GM12878 (cell line): Measurements from ENCODE around the gene BTBD1. TPM values are rescaled to one million over a fixed set of nuclear protein-coding genes. Genes with fewer than 3 reads are reported as not detected.

Experiments
- ATAC-seq: fragments of 200-7000 bp; cut with Tn5 transposase; 3 replicates; pipeline ENCODE4 v1.9.1; 2020; ENCODE audit warnings: mild to moderate bottlenecking, moderate library complexity
- BruUV-seq: library from RNA; stranded (reverse); fragments of 400-500 nt; replicated peaks from 2 replicates; lab custom pipeline; 2021; lab: Mats Ljungman, UMichigan
- CTCF ChIA-PET: fragments of 300-600 bp; sonication (Branson Sonifier 250); formaldehyde crosslinking; extraction: SDS; loops from one replicate; lab custom pipeline; 2021; ENCODE audit warnings: inconsistent platforms; lab: Yijun Ruan, JAX
- POLR2A ChIA-PET: fragments of 350-600 bp; formaldehyde crosslinking; extraction: SDS; loops from one replicate; lab custom pipeline; 2021; ENCODE audit warnings: inconsistent platforms; lab: Charles Lee
- RAD21 ChIA-PET: fragments of 300-600 bp; sonication (Branson Sonifier 250); formaldehyde crosslinking; loops from one replicate; lab custom pipeline; 2023; ENCODE audit warnings: antibody characterized with exemption; ENCODE audit not compliant: unreplicated experiment; lab: Charles Lee
- SMC1A ChIA-PET: fragments of 300-600 bp; sonication (Branson Sonifier 250); formaldehyde crosslinking; loops from one replicate; lab custom pipeline; 2023; ENCODE audit not compliant: unreplicated experiment, uncharacterized antibody; lab: Charles Lee
- DNase-seq: peaks from one replicate; pipeline ENCODE4 v3.0.0-alpha.2; 2011; ENCODE audit warnings: low read depth, low spot score
- FAIRE-seq: peaks from 3 replicates; lab custom pipeline; 2011; peaks lifted over from hg19 to GRCh38; lab: Jason Lieb, UNC
- H2AFZ ChIP-seq: 2 replicates; pipeline ENCODE4 v1.6.0; 2011; ENCODE audit warnings: low read depth, low read length, control low read depth; ENCODE audit not compliant: control insufficient read depth
- H3K27ac ChIP-seq: 2 replicates; pipeline ENCODE4 v1.5.1; 2011; ENCODE audit warnings: control low read depth; ENCODE audit not compliant: control insufficient read depth, insufficient read depth
- H3K27me3 ChIP-seq, 2 experiments: replicated peaks in 1 of 2; 2 replicates each; pipeline versions ENCODE4 v1.6.0 to v1.6.1; 2011; ENCODE audit warnings: low read length in 1 of 2; ENCODE audit not compliant: control insufficient read depth in 2 of 2, insufficient read depth in 2 of 2
- H3K36me3 ChIP-seq, 2 experiments: 2 replicates each; pipeline ENCODE4 v1.5.1; 2011; ENCODE audit warnings: low read length in 1 of 2; ENCODE audit not compliant: control insufficient read depth in 2 of 2, insufficient read depth in 2 of 2
- H3K4me1 ChIP-seq: 2 replicates; pipeline ENCODE4 v1.6.1; 2011; ENCODE audit warnings: mild to moderate bottlenecking, low read length, moderate library complexity, mixed read lengths; ENCODE audit not compliant: control insufficient read depth, insufficient read depth
- H3K4me2 ChIP-seq: 2 replicates; pipeline ENCODE4 v1.6.0; 2011; ENCODE audit warnings: control low read depth; ENCODE audit not compliant: control insufficient read depth, insufficient read depth
- H3K4me3 ChIP-seq: fragments of 200-600 bp; sonication (generic); 2 replicates; pipeline ENCODE4 v1.5.1; 2016
- H3K79me2 ChIP-seq: 2 replicates; pipeline ENCODE4 v1.6.0; 2011; ENCODE audit warnings: low read length; ENCODE audit not compliant: control insufficient read depth, insufficient read depth
- H3K9ac ChIP-seq: 2 replicates; pipeline ENCODE4 v1.8.0; 2011; ENCODE audit warnings: low read length, control low read depth, mixed read lengths; ENCODE audit not compliant: control insufficient read depth, insufficient read depth
- H3K9me3 ChIP-seq: replicated peaks from 3 replicates; pipeline ENCODE4 v1.5.1; 2011; ENCODE audit warnings: mild to moderate bottlenecking, low read length; ENCODE audit not compliant: control insufficient read depth, insufficient read depth
- H4K20me1 ChIP-seq: 2 replicates; pipeline ENCODE4 v1.6.0; 2011; ENCODE audit not compliant: control insufficient read depth, insufficient read depth
- CBFB ChIP-seq: IDR thresholded peaks from 2 replicates; pipeline ENCODE4 v1.6.1; 2016; ENCODE audit warnings: antibody characterized with exemption, low read depth
- CHD2 ChIP-seq: IDR thresholded peaks from 2 replicates; pipeline ENCODE4 v1.6.1; 2011; ENCODE audit warnings: low read depth, low read length, improper control_type of control experiment, borderline replicate concordance
- CHD4 ChIP-seq: fragments of 200-600 bp; sonication (generic); IDR thresholded peaks from 2 replicates; pipeline ENCODE4 v1.6.1; 2016; ENCODE audit warnings: mild to moderate bottlenecking
- IRF4 ChIP-seq: IDR thresholded peaks from 2 replicates; pipeline ENCODE4 v1.6.1; 2011; ENCODE audit warnings: low read depth, low read length
- MTA3 ChIP-seq: IDR thresholded peaks from 2 replicates; pipeline ENCODE4 v1.6.1; 2012; ENCODE audit warnings: low read length, inconsistent platforms, borderline replicate concordance
- MXI1 ChIP-seq: fragments of 150-350 bp; IDR thresholded peaks from 2 replicates; pipeline ENCODE4 v1.6.1; 2011; ENCODE audit warnings: low read depth, mild to moderate bottlenecking, inconsistent platforms, low read length, improper control_type of control experiment
- NRF1 ChIP-seq: conservative IDR thresholded peaks from 2 replicates; pipeline ENCODE4 v1.6.1; 2011; ENCODE audit warnings: mild to moderate bottlenecking, low read depth, low read length, improper control_type of control experiment
- POLR2AphosphoS5 ChIP-seq: IDR thresholded peaks from 2 replicates; pipeline ENCODE4 v1.6.1; 2011; ENCODE audit warnings: mild to moderate bottlenecking, low read length, inconsistent platforms
- POU2F2 ChIP-seq: IDR thresholded peaks from 3 replicates; pipeline ENCODE4 v1.6.1; 2011; ENCODE audit warnings: low read depth, mild to moderate bottlenecking, low read length, borderline replicate concordance
- RAD21 ChIP-seq: IDR thresholded peaks from 2 replicates; pipeline ENCODE4 v1.6.1; 2011; ENCODE audit warnings: mild to moderate bottlenecking, low read depth, low read length, moderate library complexity; ENCODE audit not compliant: insufficient read depth
- RAD51 ChIP-seq: fragments of 450-650 bp; IDR thresholded peaks from 2 replicates; pipeline ENCODE4 v1.6.1; 2016; ENCODE audit warnings: moderate library complexity, mild to moderate bottlenecking, inconsistent platforms
- RBBP5 ChIP-seq: fragments of 200-600 bp; sonication (generic); conservative IDR thresholded peaks from 2 replicates; pipeline ENCODE4 v1.6.1; 2016
- SMC3 ChIP-seq: IDR thresholded peaks from 2 replicates; pipeline ENCODE4 v1.6.1; 2011; ENCODE audit warnings: low read length, improper control_type of control experiment, borderline replicate concordance
- SPI1 ChIP-seq: IDR thresholded peaks from 2 replicates; pipeline ENCODE4 v1.6.1; 2011; ENCODE audit warnings: low read depth, mild to moderate bottlenecking, low read length, moderate library complexity, borderline replicate concordance; ENCODE audit not compliant: insufficient read depth
- SRF ChIP-seq, 2 experiments: IDR thresholded peaks; 2 replicates each; pipeline ENCODE4 v1.6.1; 2011; ENCODE audit warnings: low read depth in 2 of 2, low read length in 2 of 2, mild to moderate bottlenecking in 1 of 2, moderate library complexity in 1 of 2
- ZNF384 ChIP-seq: IDR thresholded peaks from 2 replicates; pipeline ENCODE4 v1.6.1; 2012; ENCODE audit warnings: low read depth, mild to moderate bottlenecking, low read length, improper control_type of control experiment, borderline replicate concordance
- ZNF592 ChIP-seq: fragments of 450-650 bp; IDR thresholded peaks from 2 replicates; pipeline ENCODE4 v1.6.1; 2017; ENCODE audit warnings: mild to moderate bottlenecking, moderate library complexity
- ZNF622 ChIP-seq: fragments of 450-650 bp; IDR thresholded peaks from 2 replicates; pipeline ENCODE4 v1.6.1; 2017; ENCODE audit warnings: mild to moderate bottlenecking, inconsistent platforms
- WGBS: methylation state at CpG from one replicate; pipeline ENCODE4 v1.1.6; 2016; ENCODE audit warnings: low lambda C conversion rate; ENCODE audit not compliant: insufficient replicate concordance, insufficient coverage; ENCODE audit errors: missing lambda C conversion rate; 5-methylcytosine and 5-hydroxymethylcytosine counted together
- in situ Hi-C: fragments of 300-500 bp; cut with MboI; formaldehyde crosslinking; loops from 9 replicates; pipeline ENCODE4 v1.14.3; 2018; ENCODE audit warnings: mixed read lengths
- intact Hi-C: fragments of 100-400 bp; cut with micrococcal nuclease; formaldehyde crosslinking; loops from one replicate; pipeline ENCODE4 v1.14.2; 2022; ENCODE audit not compliant: unreplicated experiment
- polyA plus RNA-seq, 11 experiments: library from polyadenylated mRNA; depleted of rRNA in 4 of 11; unstranded in 6 of 11; stranded (reverse) in 5 of 11; fragments of >200 nt; fragmentation: Nextera tagmentation in 4 of 11; fragmentation: Illumina TruSeq in 1 of 11; extraction: Ambion mirVana in 4 of 11; extraction: Trizol in 1 of 11; gene quantifications; 1 replicate in 1 of 11; 2 replicates in 10 of 11; pipeline versions ENCODE4 v1.2.1 to v1.2.3, GENCODE V29; 2011 to 2016; ENCODE audit warnings: inconsistent platforms in 2 of 11, missing spikeins in 2 of 11, low read depth in 1 of 11
- total RNA-seq, 4 experiments: library from RNA; depleted of rRNA in 3 of 4; stranded (reverse); fragments of >200 nt in 3 of 4; fragmentation: Illumina TruSeq in 1 of 4; extraction: Trizol in 1 of 4; gene quantifications; 2 replicates each; pipeline versions ENCODE4 v1.2.1 to v1.2.3, GENCODE V29; 2013 to 2021
- TF ChIP-seq, protein P1 (sequence below): IDR thresholded peaks from 2 replicates; pipeline ENCODE4 v1.6.1; 2012; ENCODE audit warnings: low read depth, low read length, improper control_type of control experiment
- TF ChIP-seq, protein P2 (sequence below): fragments of 150-350 bp; IDR thresholded peaks from 2 replicates; pipeline ENCODE4 v1.6.1; 2014; ENCODE audit warnings: mild to moderate bottlenecking, low read depth, low read length

Gene BTBD1
- total and polyA plus RNA-seq, 10 of the 15 experiments (the other 5 are each of a cell fraction or from before 2014, with no cell fraction given), result 17.5 to 90.4 (median 73.1) TPM

DNA sequence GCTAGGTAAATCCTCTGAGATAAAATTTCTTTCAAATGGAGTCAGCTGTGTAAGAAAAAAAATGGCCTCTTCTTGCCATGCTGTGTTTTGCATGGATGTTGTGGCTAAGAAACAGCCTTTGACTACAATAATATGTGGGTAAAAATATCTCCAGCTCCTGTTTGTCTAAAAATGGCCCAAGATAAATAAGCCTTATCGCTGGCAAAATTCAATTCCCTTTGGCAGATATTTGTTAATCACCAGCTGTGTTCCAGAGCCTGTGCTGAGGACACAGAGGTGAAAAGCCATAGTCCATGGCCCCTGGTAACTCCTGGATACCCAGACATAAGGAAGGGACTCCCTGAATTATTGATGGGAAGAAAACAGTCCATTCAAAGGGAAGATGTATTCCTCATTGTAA, 96.4 kb downstream of the BTBD1 start:
- ATAC-seq, result no peak
- no peak overlapping the region for H3K4me3 ChIP-seq
- no peak overlapping the region for H3K4me2 ChIP-seq
- FAIRE-seq, result no peak
- no peaks in the 10 kb centered on the region for H3K9me3 ChIP-seq
- DNase-seq, result no peak
- intact Hi-C loops (no loop called here), in situ Hi-C loops (no loop called here)
- ChIA-PET CTCF (interaction anchor here (0.6 kb wide), 1 partner anchor 45 kb away, joined by 3 read pairs; no protein-coding TSS in a partner anchor), RAD21 (no interaction called here), POLR2A (no interaction called here), SMC1A (interaction anchor here (1.4 kb wide), 2 partner anchors 10 to 33 kb away, joined by 3 to 4 read pairs; no protein-coding TSS in a partner anchor)
- no TSS peak for BruUV-seq
- H3K27ac ChIP-seq, result no peak overlapping the region
- peaks cover 0 to 2% of the 10 kb centered on the region in 2 experiments; a peak in 1 of 4 replicates for H3K27me3 ChIP-seq
- peaks cover 13% of the 10 kb centered on the region for H3K4me1 ChIP-seq
- H3K36me3 ChIP-seq, result no peaks in the 10 kb centered on the region
- H4K20me1 ChIP-seq, result no peaks in the 10 kb centered on the region; the same call in 1 of the 2 replicates
- no peak overlapping the region for H2AFZ ChIP-seq
- TF ChIP-seq SMC3 (no peak), IRF4 (no peak), CBFB (no peak), ZNF622 (no peak), ZNF384 (no peak), SPI1 (no peak), SRF (IDR thresholded peaks at IDR 0.05; ENCODE audit: low read depth in 2 of 2, low read length in 2 of 2) (no peak), MXI1 (no peak), CHD4 (no peak), CHD2 (no peak), MTA3 (no peak), NRF1 (no peak), ZNF592 (no peak), POU2F2 (no peak), POLR2AphosphoS5 (no peak), RAD21 (no peak), RBBP5 (no peak), RAD51 (no peak)
- TF ChIP-seq, protein P1, sequence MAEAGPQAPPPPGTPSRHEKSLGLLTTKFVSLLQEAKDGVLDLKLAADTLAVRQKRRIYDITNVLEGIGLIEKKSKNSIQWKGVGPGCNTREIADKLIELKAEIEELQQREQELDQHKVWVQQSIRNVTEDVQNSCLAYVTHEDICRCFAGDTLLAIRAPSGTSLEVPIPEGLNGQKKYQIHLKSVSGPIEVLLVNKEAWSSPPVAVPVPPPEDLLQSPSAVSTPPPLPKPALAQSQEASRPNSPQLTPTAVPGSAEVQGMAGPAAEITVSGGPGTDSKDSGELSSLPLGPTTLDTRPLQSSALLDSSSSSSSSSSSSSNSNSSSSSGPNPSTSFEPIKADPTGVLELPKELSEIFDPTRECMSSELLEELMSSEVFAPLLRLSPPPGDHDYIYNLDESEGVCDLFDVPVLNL, result no peak
- TF ChIP-seq, protein P2, sequence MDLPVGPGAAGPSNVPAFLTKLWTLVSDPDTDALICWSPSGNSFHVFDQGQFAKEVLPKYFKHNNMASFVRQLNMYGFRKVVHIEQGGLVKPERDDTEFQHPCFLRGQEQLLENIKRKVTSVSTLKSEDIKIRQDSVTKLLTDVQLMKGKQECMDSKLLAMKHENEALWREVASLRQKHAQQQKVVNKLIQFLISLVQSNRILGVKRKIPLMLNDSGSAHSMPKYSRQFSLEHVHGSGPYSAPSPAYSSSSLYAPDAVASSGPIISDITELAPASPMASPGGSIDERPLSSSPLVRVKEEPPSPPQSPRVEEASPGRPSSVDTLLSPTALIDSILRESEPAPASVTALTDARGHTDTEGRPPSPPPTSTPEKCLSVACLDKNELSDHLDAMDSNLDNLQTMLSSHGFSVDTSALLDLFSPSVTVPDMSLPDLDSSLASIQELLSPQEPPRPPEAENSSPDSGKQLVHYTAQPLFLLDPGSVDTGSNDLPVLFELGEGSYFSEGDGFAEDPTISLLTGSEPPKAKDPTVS, result no peak
- WGBS, result 90% methylated on average over 1 of the region's 1 CpG
- no peaks in the 10 kb centered on the region for H3K79me2 ChIP-seq
- H3K9ac ChIP-seq, result no peak overlapping the region
